Esophagus (tissue), 2 donors: ENCODE data around the gene COA1. TPM values are rescaled to one million over a fixed set of nuclear protein-coding genes. Genes with fewer than 3 reads are reported as not detected.
"Not testable (repeated sequence)": the region's sequence is repeated elsewhere in the genome, so short reads cannot be mapped to it uniquely, and the experiment has no call there.

Experiments used
- H3K27ac ChIP-seq, 2 donors: one replicate each; pipeline ENCODE4 v1.5.1; 2013; ENCODE audit warnings: low read depth in 2 of 2, mild to moderate bottlenecking in 2 of 2, inconsistent platforms in 1 of 2, low read length in 1 of 2, moderate library complexity in 1 of 2
- H3K27me3 ChIP-seq, 2 donors: one replicate each; pipeline ENCODE4 v1.6.1; 2013; ENCODE audit warnings: low read length in 2 of 2, control low read depth in 1 of 2, mild to moderate bottlenecking in 1 of 2; ENCODE audit not compliant: insufficient read depth in 2 of 2, control insufficient read depth in 1 of 2
- H3K36me3 ChIP-seq, 2 donors: one replicate each; pipeline ENCODE4 v1.6.1; 2013; ENCODE audit warnings: low read length in 1 of 2; ENCODE audit not compliant: control insufficient read depth in 2 of 2, insufficient read depth in 2 of 2
- H3K4me1 ChIP-seq, 2 donors: one replicate each; pipeline ENCODE4 v1.6.1; 2013; ENCODE audit warnings: low read length in 1 of 2; ENCODE audit not compliant: control insufficient read depth in 2 of 2, insufficient read depth in 2 of 2
- H3K4me3 ChIP-seq, 2 donors: one replicate each; pipeline ENCODE4 v1.5.1; 2013; ENCODE audit warnings: low read length in 2 of 2, mild to moderate bottlenecking in 2 of 2, low read depth in 1 of 2, moderate library complexity in 1 of 2
- H3K9me3 ChIP-seq, 2 donors: one replicate each; pipeline ENCODE4 v1.6.1; 2013; ENCODE audit warnings: mild to moderate bottlenecking in 2 of 2, low read depth in 1 of 2, low read length in 1 of 2, moderate library complexity in 1 of 2; ENCODE audit not compliant: control insufficient read depth in 2 of 2, insufficient read depth in 1 of 2
- WGBS, 2 donors: extraction: QIAGEN DNeasy Blood & Tissue Kit; methylation state at CpG; one replicate each; pipeline ENCODE4 v1.1.7; 2013; 5-methylcytosine and 5-hydroxymethylcytosine counted together
- polyA plus RNA-seq, 2 donors: library from polyadenylated mRNA; stranded (reverse); fragments of 200-250 nt; gene quantifications; one replicate each; pipeline ENCODE4 v1.2.3, GENCODE V29; 2013
- donor health status: healthy with polysubstance abuse.
- donor health status: Bipolar disorder and iron deficiency.

COA1 gene
- polyA plus RNA-seq, 2 donors, result 24.2 to 32.3 TPM

GRCh38 chr7:43616977-43617376, 112.3 kb downstream of the COA1 start:
- H3K27ac ChIP-seq, result no peak overlapping the region
- H3K4me3 ChIP-seq, result no peak overlapping the region
- no peaks in the 10 kb centered on the region for H3K9me3 ChIP-seq
- WGBS, 2 donors, result 96 to 98% methylated on average over 4 of the region's 4 CpGs
- no peaks in the 10 kb centered on the region for H3K27me3 ChIP-seq
- peaks cover 0 to 2% of the 10 kb centered on the region in 2 donors for H3K4me1 ChIP-seq
- H3K36me3 ChIP-seq, result peaks cover 0 to 7% of the 10 kb centered on the region in 2 donors

GRCh38 chr7:43615558-43616145, 113.7 kb downstream of the COA1 start:
- Histone ChIP-seq H3K36me3 (peaks cover 0 to 8% of the 10 kb centered on the region in 2 donors), H3K27ac (no peak overlapping the region), H3K9me3 (no peaks in the 10 kb centered on the region), H3K27me3 (no peaks in the 10 kb centered on the region), H3K4me1 (peaks cover 0 to 2% of the 10 kb centered on the region in 2 donors), H3K4me3 (no peak overlapping the region)
- WGBS, 2 donors, result 77 to 78% methylated on average over 7 of the region's 7 CpGs

GRCh38 chr7:43612599-43613589, 116.4 kb downstream of the COA1 start:
- H3K27me3 ChIP-seq, result no peaks in the 10 kb centered on the region
- WGBS, 2 donors, result 27 to 35% methylated on average over 3 of the region's 3 CpGs
- H3K27ac ChIP-seq, result no peak overlapping the region
- no peaks in the 10 kb centered on the region for H3K9me3 ChIP-seq
- peaks cover 0 to 2% of the 10 kb centered on the region in 2 donors for H3K4me1 ChIP-seq
- no peak overlapping the region for H3K4me3 ChIP-seq
- H3K36me3 ChIP-seq, result peaks cover 0 to 12% of the 10 kb centered on the region in 2 donors

- Histone ChIP-seq H3K9me3 (no peaks in the 10 kb centered on the region), H3K27me3 (no peaks in the 10 kb centered on the region), H3K36me3 (peaks cover 0 to 12% of the 10 kb centered on the region in 2 donors), H3K4me1 (peaks cover 0 to 2% of the 10 kb centered on the region in 2 donors), H3K4me3 (no peak overlapping the region), H3K27ac (peak overlapping the region in 1 of 2 donors; percentile 28)
- WGBS, 2 donors, result 72 to 77% methylated on average over 5 of the region's 5 CpGs
These were observed 117.2 kb downstream of the COA1 start for GRCh38 chr7:43612128-43612527.

- 94 to 96% methylated on average over 2 of the region's 2 CpGs for WGBS, 2 donors
- H3K27ac ChIP-seq, result no peak overlapping the region
- H3K4me1 ChIP-seq, result peaks cover 0 to 2% of the 10 kb centered on the region in 2 donors
- H3K27me3 ChIP-seq, result no peaks in the 10 kb centered on the region
- H3K9me3 ChIP-seq, result no peaks in the 10 kb centered on the region
- no peak overlapping the region for H3K4me3 ChIP-seq
- peaks cover 0 to 8% of the 10 kb centered on the region in 2 donors for H3K36me3 ChIP-seq
These were observed 120.2 kb downstream of the COA1 start for GRCh38 chr7:43609097-43609496.

- H3K4me1 ChIP-seq, result no peaks in the 10 kb centered on the region
- 91 to 94% methylated on average over 1 of the region's 1 CpG for WGBS, 2 donors
- H3K27ac ChIP-seq, result no peak overlapping the region
- peaks cover 2 to 3% of the 10 kb centered on the region in 2 donors for H3K36me3 ChIP-seq
- H3K9me3 ChIP-seq, result no peaks in the 10 kb centered on the region
- H3K4me3 ChIP-seq, result no peak overlapping the region
- H3K27me3 ChIP-seq, result no peaks in the 10 kb centered on the region
These were observed 125.1 kb downstream of the COA1 start for GRCh38 chr7:43604251-43604650.

- 36 to 60% methylated on average over 1 of the region's 1 CpG for WGBS, 2 donors
- H3K4me3 ChIP-seq, result no peak overlapping the region
- no peak overlapping the region for H3K27ac ChIP-seq
- no peaks in the 10 kb centered on the region for H3K9me3 ChIP-seq
- H3K4me1 ChIP-seq, result no peaks in the 10 kb centered on the region
- H3K36me3 ChIP-seq, result peaks cover 2 to 3% of the 10 kb centered on the region in 2 donors
- H3K27me3 ChIP-seq, result no peaks in the 10 kb centered on the region
These were observed 127.1 kb downstream of the COA1 start for GRCh38 chr7:43602256-43602655.

GRCh38 chr7:43600056-43600455, 129.3 kb downstream of the COA1 start:
- Histone ChIP-seq H3K9me3 (no peaks in the 10 kb centered on the region), H3K36me3 (peaks cover 2 to 3% of the 10 kb centered on the region in 2 donors), H3K27ac (no peak overlapping the region), H3K4me3 (no peak overlapping the region), H3K4me1 (no peaks in the 10 kb centered on the region), H3K27me3 (no peaks in the 10 kb centered on the region)
- WGBS, 2 donors, result 85 to 90% methylated on average over 3 of the region's 3 CpGs

- not testable (repeated sequence) for H3K9me3 ChIP-seq, H3K36me3 ChIP-seq, H3K4me3 ChIP-seq, H3K4me1 ChIP-seq, H3K27me3 ChIP-seq, H3K27ac ChIP-seq
- 67 to 76% methylated on average over 5 of the region's 5 CpGs for WGBS, 2 donors
These were observed 132.9 kb downstream of the COA1 start for GRCh38 chr7:43596426-43596825.
